Measurements from ENCODE around the gene ADAMTS10. TPM values are rescaled to one million over a fixed set of nuclear protein-coding genes. Genes with fewer than 3 reads are reported as not detected.
A peak's percentile ranks its signal among the peaks of the same experiment; 100 is the strongest.

The ADAMTS10 gene
- total RNA-seq, 1 experiment from 2014 or later, result 10.2 TPM

- DNase-seq (ENCODE audit: low read depth, low spot score) (peak; percentile 47), ATAC-seq (peak; percentile 73)
- Histone ChIP-seq H3K4me3 (replicated peaks in 1 of 2; ENCODE audit: low read depth in 1 of 2, low read length in 2 of 2) (no peak overlapping the region), H3K27ac (ENCODE audit: low read depth, low read length) (no peak overlapping the region), H3K9me2 (ENCODE audit: insufficient read depth) (no peaks in the 10 kb centered on the region), H4K20me1 (ENCODE audit: insufficient read depth) (no peaks in the 10 kb centered on the region), H3K4me1 (ENCODE audit: control insufficient read depth in 1 of 2, insufficient read depth in 2 of 2, low read length in 2 of 2) (peaks cover 28 to 29% of the 10 kb centered on the region in 2 experiments), H3K9me3 (ENCODE audit: control insufficient read depth in 1 of 2, insufficient read depth in 1 of 2, low read depth in 1 of 2, low read length in 2 of 2) (no peaks in the 10 kb centered on the region), H3K9ac (ENCODE audit: low read length) (no peak overlapping the region), H3K4me2 (ENCODE audit: low read length) (peak overlapping the region; percentile 32; the same call in 1 of the 2 replicates), H3K36me3 (ENCODE audit: control insufficient read depth in 1 of 2, insufficient read depth in 2 of 2, low read length in 2 of 2) (no peaks in the 10 kb centered on the region), H2AFZ (ENCODE audit: low read depth, low read length, poor library complexity, severe bottlenecking) (no peak overlapping the region), H3K79me2 (ENCODE audit: insufficient read depth, low read length) (no peaks in the 10 kb centered on the region), H3K27me3 (ENCODE audit: insufficient read depth, low read length) (peaks cover 7% of the 10 kb centered on the region; the same call in 1 of the 2 replicates)
- intact Hi-C loops (cut with micrococcal nuclease), result loop anchor here (5.0 to 10.0 kb wide), 2 partner anchors 226 to 314 kb away; no protein-coding TSS in a partner anchor
- POLR2A ChIA-PET, result interaction anchor here (3.3 kb wide), 1 partner anchor 65 kb away, joined by 13 read pairs; the partner anchor contains the start of gene ZNF414
- RAD21 ChIA-PET (ENCODE audit: low non-redundant PET in 1 of 2, low total read pairs in 2 of 2, uncharacterized antibody in 2 of 2, unreplicated experiment in 2 of 2), result no interaction called here
- no TSS peak for BruUV-seq (replicated peaks)
- CTCF ChIA-PET, result interaction anchor here (0.6 to 5.3 kb wide), 26 partner anchors 8 to 420 kb away, joined by 3 to 41 read pairs (median 5); partner anchors contain the start of genes MARCHF2 and ZNF414
- TF ChIP-seq CBX3 (IDR thresholded peaks at IDR 0.05; ENCODE audit: low read depth) (no peak), ZNF274 (IDR thresholded peaks at IDR 0.05; ENCODE audit: low read depth, low read length) (no peak), FOSL1 (IDR thresholded peaks at IDR 0.05; ENCODE audit: low read depth) (no peak), EZH2phosphoT487 (IDR thresholded peaks at IDR 0.05; ENCODE audit: borderline replicate concordance) (no peak), JUND (IDR thresholded peaks at IDR 0.05) (no peak), SRF (IDR thresholded peaks at IDR 0.05; ENCODE audit: low read depth) (no peak), RAD21 (IDR thresholded peaks at IDR 0.05; ENCODE audit: low read depth) (peak; percentile 71), POLR2AphosphoS5 (IDR thresholded peaks at IDR 0.05; ENCODE audit: low read depth, low read length) (no peak), CTCF (IDR thresholded peaks at IDR 0.05 in 2 of 3, conservative IDR thresholded peaks at IDR 0.05 in 1 of 3; ENCODE audit: borderline replicate concordance in 1 of 3, insufficient read depth in 1 of 3, low read depth in 2 of 3, low read length in 2 of 3) (peak; percentile 70 to 97 (median 94)), EZH2 (IDR thresholded peaks at IDR 0.05) (no peak), EGR1 (IDR thresholded peaks at IDR 0.05; ENCODE audit: low read depth) (no peak), MAX (IDR thresholded peaks at IDR 0.05) (no peak), SP1 (IDR thresholded peaks at IDR 0.05; ENCODE audit: low read depth) (no peak), YY1 (IDR thresholded peaks at IDR 0.05; ENCODE audit: extremely low read depth, insufficient replicate concordance, low read depth, low read length) (no peak), ATF3 (IDR thresholded peaks at IDR 0.05) (no peak)
Measured at GRCh38 chr19:8578642-8579265, 31.8 kb downstream of the ADAMTS10 start.
